SKM-1 (cell line): Measurements from ENCODE around the gene SMG5.

ENCODE experiments used
- DNase-seq: peaks from one replicate; lab custom pipeline; 2025; ENCODE audit not compliant: unreplicated experiment; lab: John Stamatoyannopoulos, UW

Gene SMG5

GRCh38 chr1:156246241-156246780, 36.3 kb downstream of the SMG5 start:
- no peak for DNase-seq

DNA sequence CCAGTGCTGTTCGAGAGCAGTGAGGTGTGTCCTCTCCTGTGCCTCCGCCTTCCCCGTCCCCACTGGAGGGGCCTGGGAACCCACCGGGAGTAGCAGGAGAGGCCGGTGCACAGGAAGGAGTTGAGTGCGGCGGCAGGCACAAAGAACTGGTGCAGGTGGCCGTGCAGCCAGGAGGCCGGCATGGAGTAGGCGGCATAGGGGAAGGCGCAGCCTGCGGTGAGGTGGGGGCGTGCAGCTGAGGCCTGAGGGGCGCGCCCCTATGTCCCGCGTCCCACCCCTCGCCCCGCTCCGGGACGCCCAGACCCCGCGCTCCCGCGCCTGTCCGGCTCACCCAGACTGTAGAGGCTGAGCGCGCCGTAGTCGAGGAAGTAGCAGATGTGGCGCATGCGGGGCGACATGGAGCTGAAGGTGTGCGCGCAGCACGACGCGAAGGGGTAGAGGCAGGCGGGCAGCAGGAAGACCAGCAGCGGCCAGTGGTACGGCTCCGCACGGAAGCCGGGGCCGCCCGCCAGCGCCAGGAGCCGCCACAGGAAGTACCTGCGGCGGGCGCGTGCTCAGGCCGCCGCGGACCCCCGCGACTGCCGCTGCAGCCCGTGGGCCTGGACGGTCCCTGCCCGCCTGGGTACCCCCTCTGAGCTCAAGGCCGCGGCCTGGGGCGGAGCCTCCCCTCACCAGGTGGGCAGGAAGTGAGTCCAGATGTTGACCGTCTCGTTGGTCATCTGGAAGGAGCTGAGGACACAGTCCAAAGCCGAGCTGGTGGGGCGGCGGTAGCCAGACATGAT, 37.0 kb downstream of the SMG5 start:
- no peak for DNase-seq

DNA sequence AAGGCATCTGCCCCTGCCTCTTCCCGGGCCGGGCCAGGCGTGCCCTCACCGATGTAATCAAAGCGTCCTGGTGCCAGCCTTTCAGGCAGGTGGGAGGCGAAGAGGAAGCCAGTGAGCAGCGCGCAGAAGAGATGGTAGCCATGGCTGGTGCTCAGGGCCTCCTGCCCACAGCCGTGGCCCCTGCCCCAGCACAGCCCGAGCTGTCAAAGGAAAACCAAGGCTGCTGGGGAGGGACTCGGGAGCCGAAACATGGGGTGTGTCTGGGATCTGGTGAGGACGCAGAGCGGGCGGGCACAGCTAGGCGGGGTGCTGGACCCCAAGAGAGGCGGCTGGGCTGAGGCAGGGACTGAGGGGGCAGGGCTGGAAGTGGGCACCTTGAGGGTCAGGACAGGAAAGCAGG, 37.9 kb downstream of the SMG5 start:
- no peak for DNase-seq

GRCh38 chr1:156244126-156244525, 38.5 kb downstream of the SMG5 start:
- no peak for DNase-seq

DNA sequence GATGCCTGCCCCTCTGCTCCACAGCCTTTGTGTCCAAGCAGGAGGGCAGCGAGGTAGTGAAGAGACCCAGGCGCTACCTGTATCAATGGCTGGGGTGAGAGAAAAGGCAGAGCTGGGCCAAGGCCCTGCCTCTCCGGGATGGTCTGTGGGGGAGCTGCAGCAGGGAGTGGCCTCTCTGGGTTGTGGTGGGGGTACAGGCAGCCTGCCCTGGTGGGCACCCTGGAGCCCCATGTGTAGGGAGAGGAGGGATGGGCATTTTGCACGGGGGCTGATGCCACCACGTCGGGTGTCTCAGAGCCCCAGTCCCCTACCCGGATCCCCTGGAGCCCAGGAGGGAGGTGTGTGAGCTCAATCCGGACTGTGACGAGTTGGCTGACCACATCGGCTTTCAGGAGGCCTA, 39.9 kb downstream of the SMG5 start:
- DNase-seq, result no peak

DNA sequence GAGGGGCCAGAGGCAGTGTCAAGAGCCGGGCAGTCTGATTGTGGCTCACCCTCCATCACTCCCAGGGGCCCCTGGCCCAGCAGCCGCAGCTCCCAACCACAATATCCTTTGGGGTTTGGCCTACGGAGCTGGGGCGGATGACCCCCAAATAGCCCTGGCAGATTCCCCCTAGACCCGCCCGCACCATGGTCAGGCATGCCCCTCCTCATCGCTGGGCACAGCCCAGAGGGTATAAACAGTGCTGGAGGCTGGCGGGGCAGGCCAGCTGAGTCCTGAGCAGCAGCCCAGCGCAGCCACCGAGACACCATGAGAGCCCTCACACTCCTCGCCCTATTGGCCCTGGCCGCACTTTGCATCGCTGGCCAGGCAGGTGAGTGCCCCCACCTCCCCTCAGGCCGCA, 40.7 kb downstream of the SMG5 start, which contains the start of gene BGLAP:
BGLAP (plus strand) TSS at position 259 of the 400 bp plus-strand sequence; CDS start at position 307, 48 bp downstream.
- DNase-seq, result no peak

DNA sequence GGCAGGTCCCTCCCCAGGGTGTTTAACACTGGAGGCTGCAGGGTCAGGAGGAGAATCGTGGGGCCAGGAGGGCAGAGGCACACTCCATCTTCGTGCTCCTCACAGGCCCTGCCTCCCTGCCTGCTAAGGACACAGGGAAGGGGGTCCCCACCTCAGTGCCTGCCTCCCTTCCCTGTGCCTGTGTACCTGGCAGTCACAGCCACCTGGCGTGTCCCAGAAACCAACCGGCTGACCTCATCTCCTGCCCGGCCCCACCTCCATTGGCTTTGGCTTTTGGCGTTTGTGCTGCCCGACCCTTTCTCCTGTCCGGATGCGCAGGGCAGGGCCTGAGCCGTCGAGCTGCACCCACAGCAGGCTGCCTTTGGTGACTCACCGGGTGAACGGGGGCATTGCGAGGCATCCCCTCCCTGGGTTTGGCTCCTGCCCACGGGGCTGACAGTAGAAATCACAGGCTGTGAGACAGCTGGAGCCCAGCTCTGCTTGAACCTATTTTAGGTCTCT, 41.3 kb downstream of the SMG5 start:
- no peak for DNase-seq

- no peak for DNase-seq
Observed at GRCh38 chr1:156238248-156238647, 44.4 kb downstream of the SMG5 start.

- DNase-seq, result no peak
Observed at GRCh38 chr1:156236164-156236563, 46.5 kb downstream of the SMG5 start.

DNA sequence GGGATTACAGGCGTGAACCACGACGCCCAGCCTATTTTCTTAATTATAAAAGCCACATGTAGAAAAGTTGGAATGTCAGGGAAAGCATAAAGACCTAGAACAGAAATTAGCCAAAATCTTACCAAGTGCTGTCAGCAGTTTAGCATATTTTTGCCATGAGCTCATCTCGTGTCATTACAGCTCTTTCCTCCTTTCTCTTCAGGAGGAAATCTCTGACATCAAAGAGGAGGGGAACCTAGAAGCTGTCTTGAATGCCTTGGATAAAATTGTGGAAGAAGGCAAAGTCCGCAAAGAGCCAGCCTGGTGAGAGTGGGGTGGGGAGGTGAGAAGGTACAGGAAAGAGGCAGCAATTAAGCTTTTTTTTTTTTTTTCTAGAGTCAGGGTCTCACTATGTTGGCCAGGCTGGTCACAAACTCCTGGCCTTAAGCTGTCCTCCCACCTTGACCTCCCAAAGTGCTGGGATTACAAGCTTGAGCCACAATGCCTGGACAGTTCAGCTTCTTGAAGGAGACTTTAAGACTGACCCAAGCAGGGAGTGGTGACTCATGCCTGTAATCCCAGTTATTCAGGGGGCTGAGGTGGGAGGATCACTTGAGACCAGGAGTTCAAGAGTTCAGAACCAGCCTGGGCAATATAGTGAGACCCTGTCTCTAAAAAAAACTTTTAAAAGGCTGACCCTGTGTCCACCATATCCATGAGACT, 49.0 kb downstream of the SMG5 start:
- DNase-seq, result no peak

DNA sequence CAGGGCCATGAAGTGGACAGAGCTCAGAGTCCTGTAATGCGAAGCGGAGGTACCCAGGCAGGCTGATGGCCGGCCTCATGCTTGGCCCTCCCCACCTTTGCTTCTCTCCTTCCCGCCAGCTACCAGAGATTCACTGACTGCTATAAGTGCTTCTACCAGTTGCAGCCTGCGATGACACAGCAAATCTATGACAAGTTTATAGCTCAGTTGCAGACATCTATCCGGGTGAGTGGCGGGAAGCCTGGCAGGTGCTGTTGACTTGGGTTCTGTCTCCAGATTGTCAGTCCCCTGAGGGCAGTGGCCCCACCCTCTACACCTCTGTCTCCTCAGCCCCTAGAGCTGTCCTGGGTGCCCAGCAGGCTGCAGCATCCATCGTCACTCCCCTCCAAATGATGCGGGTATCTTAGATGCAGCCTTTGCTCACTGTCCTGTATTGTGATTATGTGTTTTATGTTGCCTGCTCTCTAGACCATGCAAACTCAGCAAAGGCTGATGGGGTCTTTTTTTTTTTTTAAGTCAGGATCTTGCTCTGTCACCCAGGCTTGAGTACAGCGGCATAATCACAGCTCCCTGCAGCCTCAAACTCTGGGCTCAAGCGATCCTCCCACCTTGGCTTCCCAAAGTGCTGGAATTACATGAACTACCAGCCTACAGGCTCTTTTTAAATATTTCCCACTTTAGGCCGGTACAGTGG, 50.3 kb downstream of the SMG5 start:
- DNase-seq, result no peak

DNA sequence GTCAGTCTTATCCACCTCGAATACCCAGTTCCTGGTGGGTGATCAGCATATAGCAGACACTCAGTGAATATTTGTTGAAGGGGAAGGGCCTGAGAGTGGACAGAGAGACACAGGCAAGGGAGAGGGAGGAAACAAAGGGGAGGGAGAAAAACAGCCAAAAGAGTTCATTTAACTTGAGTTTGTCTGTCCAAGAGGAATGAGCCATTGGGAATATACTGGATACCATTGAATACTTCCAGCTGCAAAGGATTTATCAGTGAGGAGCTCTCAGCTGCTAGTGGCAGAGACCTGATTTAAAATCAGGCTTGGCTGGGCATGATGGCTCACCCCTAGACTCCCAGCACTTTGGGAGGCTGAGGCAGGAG, 52.2 kb downstream of the SMG5 start:
- DNase-seq, result no peak

DNA sequence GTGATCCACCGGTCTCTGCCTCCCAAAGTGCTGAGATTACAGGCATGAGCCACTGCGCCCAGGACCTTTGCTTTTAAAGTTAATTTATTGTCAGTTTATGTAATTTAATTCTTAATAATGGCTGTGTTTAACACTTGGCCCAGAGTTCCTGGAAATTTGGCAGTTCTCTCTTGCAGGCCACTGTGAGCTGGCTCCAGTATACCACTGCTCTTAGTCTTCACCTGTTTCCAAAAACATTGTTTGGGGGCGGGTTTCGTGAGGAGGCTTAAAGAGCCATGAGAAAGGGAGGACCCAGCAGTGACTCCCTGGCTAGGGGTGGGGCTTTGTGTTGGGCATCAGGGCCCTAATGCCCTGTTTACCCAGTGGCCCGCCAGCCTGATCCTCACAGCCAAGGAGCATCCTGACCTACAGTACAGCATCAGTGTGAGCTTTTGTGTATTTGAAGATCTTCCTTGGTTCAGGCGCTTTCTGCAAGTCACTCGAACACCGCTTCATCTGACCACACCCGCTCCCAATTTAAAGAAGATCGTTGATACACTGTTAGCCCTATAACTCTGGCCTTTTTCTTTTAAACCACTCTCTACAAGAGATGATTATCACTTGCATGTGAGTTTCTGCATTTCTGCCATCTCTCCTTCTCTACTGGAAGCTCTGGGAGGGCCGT, 52.7 kb downstream of the SMG5 start:
- DNase-seq, result no peak

DNA sequence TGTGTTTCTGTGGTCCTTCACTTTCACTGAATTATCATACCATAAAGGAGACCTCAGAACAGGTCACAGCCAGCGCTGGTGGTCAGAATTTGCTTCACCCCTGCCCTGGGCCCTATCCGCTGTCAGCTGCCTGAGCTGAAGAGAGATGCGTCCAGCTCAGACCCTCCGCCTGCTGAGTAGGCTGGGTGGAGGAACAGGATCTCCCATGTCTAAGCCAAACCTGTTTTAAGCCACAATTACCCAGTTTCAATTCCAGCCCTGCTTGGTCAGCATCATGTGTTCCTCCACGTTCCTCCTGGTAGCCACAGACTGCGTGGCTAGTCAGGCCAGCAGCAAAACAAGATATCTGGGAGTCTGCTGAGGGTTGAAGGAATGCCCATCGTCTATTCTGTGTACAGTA, 54.1 kb downstream of the SMG5 start:
- DNase-seq, result no peak

GRCh38 chr1:156226782-156227181, 55.8 kb downstream of the SMG5 start:
- no peak for DNase-seq

DNA sequence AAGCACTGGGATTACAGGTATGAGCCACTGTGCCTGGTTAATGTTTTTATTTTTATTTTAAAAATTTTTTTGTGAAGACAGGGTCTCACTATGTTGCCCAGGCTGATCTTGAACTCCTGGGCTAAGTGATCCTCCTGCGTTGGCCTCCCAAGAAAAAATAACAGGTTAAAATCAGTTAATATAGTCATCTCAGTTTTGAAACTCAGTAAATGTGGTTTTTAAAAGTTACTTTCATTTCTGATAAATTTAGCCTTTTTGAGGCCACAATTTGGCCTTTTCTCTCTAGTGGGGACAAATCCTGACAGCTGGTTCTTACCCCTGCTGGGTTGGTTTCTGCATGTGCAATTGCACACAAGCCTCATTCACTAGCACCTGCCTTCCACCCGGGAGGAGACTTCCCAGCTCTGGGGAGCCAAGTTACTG, 56.5 kb downstream of the SMG5 start:
- DNase-seq, result no peak

GRCh38 chr1:156225677-156226014, 57.0 kb downstream of the SMG5 start:
- no peak for DNase-seq

DNA sequence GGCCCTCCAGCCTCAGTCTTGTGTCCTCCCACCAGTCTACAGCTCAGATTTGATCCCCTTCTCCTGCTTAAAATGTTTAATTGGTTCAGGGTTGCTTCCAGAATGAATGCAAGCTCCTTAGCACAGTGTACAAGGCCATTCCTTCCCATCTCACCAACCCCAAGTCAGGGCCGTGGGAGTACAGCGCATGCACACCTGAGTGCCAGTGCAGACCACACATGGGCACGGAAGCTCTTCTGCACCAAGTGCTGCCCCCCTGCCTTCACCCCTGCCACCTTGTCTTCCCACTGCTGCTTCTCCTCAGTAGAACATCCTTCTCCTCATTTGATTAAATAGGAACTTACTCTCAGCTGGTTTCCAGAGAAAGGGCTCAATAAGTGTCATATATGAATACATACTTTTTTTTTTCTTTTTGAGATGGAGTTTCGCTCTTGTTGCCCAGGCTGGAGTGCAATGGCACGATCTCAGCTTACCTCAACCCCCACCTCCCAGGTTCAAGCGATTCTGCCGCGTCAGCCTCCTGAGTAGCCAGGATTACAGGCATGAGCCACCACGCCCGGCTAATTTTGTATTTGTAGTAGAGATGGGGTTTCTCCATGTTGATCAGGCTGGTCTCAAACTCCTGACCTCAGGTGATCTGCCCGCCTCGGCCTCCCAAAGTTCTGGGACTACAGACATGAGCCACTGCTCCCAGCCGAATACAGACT, 60.5 kb downstream of the SMG5 start:
- DNase-seq, result no peak

GRCh38 chr1:156220226-156220625, 62.4 kb downstream of the SMG5 start:
- DNase-seq, result no peak

DNA sequence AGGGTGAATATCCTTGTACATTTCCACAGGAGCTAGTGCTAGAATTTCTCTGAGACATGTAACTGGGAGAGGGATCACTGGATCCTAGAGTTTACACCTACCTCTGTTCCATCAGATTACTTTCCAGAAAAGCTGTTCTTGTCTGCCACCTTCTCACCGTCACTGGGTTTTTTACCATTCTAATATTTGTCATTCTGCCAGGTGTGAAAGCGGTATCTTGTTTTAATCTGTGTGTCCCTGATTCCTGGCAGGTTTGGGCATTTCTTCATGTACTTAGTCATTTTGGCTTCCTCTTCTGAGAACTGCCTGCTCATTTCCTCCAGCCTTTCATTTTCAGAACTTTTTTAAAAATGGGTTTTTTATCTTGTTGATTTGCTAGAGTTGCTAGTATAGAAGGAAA, 64.8 kb downstream of the SMG5 start:
- no peak for DNase-seq
